Skeletal muscle tissue (tissue), 4 donors: ENCODE results near the gene WWC2. TPM values are rescaled to one million over a fixed set of nuclear protein-coding genes. Genes with fewer than 3 reads are reported as not detected.

Experiments used
- H3K27ac ChIP-seq: one replicate; pipeline ENCODE4 v1.7.0; 2013; ENCODE audit warnings: mild to moderate bottlenecking, low read depth, low read length, inconsistent platforms
- H3K27me3 ChIP-seq, 3 donors: one replicate each; pipeline ENCODE4 v1.7.0; 2013; ENCODE audit warnings: low read length in 3 of 3; ENCODE audit not compliant: control insufficient read depth in 3 of 3, insufficient read depth in 3 of 3
- H3K36me3 ChIP-seq, 3 donors: one replicate each; pipeline ENCODE4 v1.7.0; 2013; ENCODE audit warnings: low read length in 3 of 3; ENCODE audit not compliant: control insufficient read depth in 3 of 3, insufficient read depth in 3 of 3
- H3K4me1 ChIP-seq, 3 donors: one replicate each; pipeline ENCODE4 v1.7.0; 2013; ENCODE audit warnings: low read length in 3 of 3, mild to moderate bottlenecking in 3 of 3; ENCODE audit not compliant: control insufficient read depth in 3 of 3, insufficient read depth in 3 of 3
- H3K4me3 ChIP-seq, 3 donors: one replicate each; pipeline ENCODE4 v1.7.0; 2013; ENCODE audit warnings: low read length in 3 of 3
- H3K9ac ChIP-seq, 3 donors: one replicate each; pipeline ENCODE4 v1.7.0; 2013; ENCODE audit warnings: low read length in 3 of 3, mild to moderate bottlenecking in 3 of 3, moderate library complexity in 2 of 3, low read depth in 1 of 3
- H3K9me3 ChIP-seq, 3 donors: one replicate each; pipeline ENCODE4 v1.7.0; 2013; ENCODE audit warnings: low read length in 3 of 3; ENCODE audit not compliant: control insufficient read depth in 3 of 3
- total RNA-seq: library from RNA; depleted of rRNA; stranded (reverse); fragments of >200 nt; gene quantifications from one replicate; pipeline ENCODE4 v1.2.3, GENCODE V29; 2014
- donor health status: Osteomylitis.

The WWC2 gene
- total RNA-seq, 1 donor from 2014 or later, result 15.1 TPM

- no peak overlapping the region for H3K9ac ChIP-seq
- H3K4me1 ChIP-seq, result peaks cover 0 to 9% (median 0%) of the 10 kb centered on the region in 3 donors
Measured at GRCh38 chr4:183161630-183162029, 62.6 kb downstream of the WWC2 start.

GRCh38 chr4:183163135-183163534 is 64.1 kb downstream of the WWC2 start:
- H3K27ac ChIP-seq, result no peak overlapping the region

More at GRCh38 chr4:183161630-183162029, 62.6 kb downstream of the WWC2 start:
- Histone ChIP-seq H3K36me3 (no peaks in the 10 kb centered on the region), H3K4me3 (no peak overlapping the region), H3K27ac (no peak overlapping the region), H3K27me3 (no peaks in the 10 kb centered on the region), H3K9me3 (no peaks in the 10 kb centered on the region)

GRCh38 chr4:183164963-183165362 is 65.9 kb downstream of the WWC2 start:
- H3K27me3 ChIP-seq, result no peaks in the 10 kb centered on the region
- H3K27ac ChIP-seq, result no peak overlapping the region
- no peak overlapping the region for H3K9ac ChIP-seq
- no peaks in the 10 kb centered on the region for H3K9me3 ChIP-seq
- H3K4me3 ChIP-seq, result no peak overlapping the region
- H3K4me1 ChIP-seq, result peaks cover 0 to 9% (median 0%) of the 10 kb centered on the region in 3 donors
- no peaks in the 10 kb centered on the region for H3K36me3 ChIP-seq

More at GRCh38 chr4:183163135-183163534, 64.1 kb downstream of the WWC2 start:
- no peaks in the 10 kb centered on the region for H3K36me3 ChIP-seq
- no peaks in the 10 kb centered on the region for H3K27me3 ChIP-seq
- no peaks in the 10 kb centered on the region for H3K9me3 ChIP-seq
- no peak overlapping the region for H3K9ac ChIP-seq
- H3K4me3 ChIP-seq, result no peak overlapping the region
- H3K4me1 ChIP-seq, result peaks cover 0 to 9% (median 0%) of the 10 kb centered on the region in 3 donors

- Histone ChIP-seq H3K4me3 (no peak overlapping the region), H3K9ac (no peak overlapping the region), H3K36me3 (no peaks in the 10 kb centered on the region), H3K27ac (no peak overlapping the region), H3K27me3 (no peaks in the 10 kb centered on the region), H3K9me3 (no peaks in the 10 kb centered on the region), H3K4me1 (peaks cover 0 to 9% (median 2%) of the 10 kb centered on the region in 3 donors)
Measured at GRCh38 chr4:183165376-183165775, 66.3 kb downstream of the WWC2 start.

GRCh38 chr4:183170894-183171293 is 71.8 kb downstream of the WWC2 start:
- no peaks in the 10 kb centered on the region for H3K9me3 ChIP-seq
- no peaks in the 10 kb centered on the region for H3K36me3 ChIP-seq
- H3K27me3 ChIP-seq, result no peaks in the 10 kb centered on the region
- no peak overlapping the region for H3K4me3 ChIP-seq
- H3K4me1 ChIP-seq, result peaks cover 3 to 4% (median 3%) of the 10 kb centered on the region in 3 donors
- no peak overlapping the region for H3K9ac ChIP-seq
- H3K27ac ChIP-seq, result no peak overlapping the region

GRCh38 chr4:183171484-183172267 is 72.6 kb downstream of the WWC2 start:
- H3K9ac ChIP-seq, result no peak overlapping the region
- H3K4me3 ChIP-seq, result no peak overlapping the region
- H3K27ac ChIP-seq, result no peak overlapping the region
- no peaks in the 10 kb centered on the region for H3K9me3 ChIP-seq
- H3K4me1 ChIP-seq, result peaks cover 3 to 6% (median 4%) of the 10 kb centered on the region in 3 donors
- H3K27me3 ChIP-seq, result no peaks in the 10 kb centered on the region
- no peaks in the 10 kb centered on the region for H3K36me3 ChIP-seq

GRCh38 chr4:183172881-183173280 is 73.8 kb downstream of the WWC2 start:
- H3K27ac ChIP-seq, result no peak overlapping the region
- H3K27me3 ChIP-seq, result no peaks in the 10 kb centered on the region
- H3K9me3 ChIP-seq, result no peaks in the 10 kb centered on the region
- peaks cover 3 to 6% (median 4%) of the 10 kb centered on the region in 3 donors for H3K4me1 ChIP-seq
- no peak overlapping the region for H3K4me3 ChIP-seq
- no peaks in the 10 kb centered on the region for H3K36me3 ChIP-seq
- H3K9ac ChIP-seq, result no peak overlapping the region

- H3K4me3 ChIP-seq, result no peak overlapping the region
Measured at GRCh38 chr4:183173580-183174526, 74.8 kb downstream of the WWC2 start.

GRCh38 chr4:183175631-183176232 is 76.7 kb downstream of the WWC2 start:
- no peaks in the 10 kb centered on the region for H3K27me3 ChIP-seq
- no peaks in the 10 kb centered on the region for H3K36me3 ChIP-seq
- no peak overlapping the region for H3K9ac ChIP-seq
- no peaks in the 10 kb centered on the region for H3K9me3 ChIP-seq
- no peak overlapping the region for H3K4me3 ChIP-seq
- H3K27ac ChIP-seq, result no peak overlapping the region
- H3K4me1 ChIP-seq, result peaks cover 2 to 6% (median 3%) of the 10 kb centered on the region in 3 donors

More at GRCh38 chr4:183173580-183174526, 74.8 kb downstream of the WWC2 start:
- Histone ChIP-seq H3K36me3 (no peaks in the 10 kb centered on the region), H3K27ac (no peak overlapping the region), H3K9ac (no peak overlapping the region), H3K9me3 (no peaks in the 10 kb centered on the region), H3K4me1 (peaks cover 3 to 6% (median 4%) of the 10 kb centered on the region in 3 donors), H3K27me3 (no peaks in the 10 kb centered on the region)
